Parathyroid adenoma (tissue), 2 donors: ENCODE measurements around the gene PSENEN.

ENCODE experiments used
- H2AFZ ChIP-seq: fragments of 300-600 bp; sonication (generic); one replicate; pipeline ENCODE4 v1.7.0; 2017; ENCODE audit warnings: antibody characterized with exemption, mild to moderate bottlenecking
- H3K27ac ChIP-seq: fragments of 300-600 bp; sonication (generic); one replicate; pipeline ENCODE4 v1.7.0; 2017
- H3K27me3 ChIP-seq: fragments of 300-600 bp; sonication (generic); one replicate; pipeline ENCODE4 v1.7.0; 2017; ENCODE audit warnings: low read length; ENCODE audit not compliant: control insufficient read depth, insufficient read depth
- H3K36me3 ChIP-seq: fragments of 300-600 bp; sonication (generic); one replicate; pipeline ENCODE4 v1.7.0; 2017; ENCODE audit warnings: low read length; ENCODE audit not compliant: control insufficient read depth, insufficient read depth
- H3K4me1 ChIP-seq: fragments of 300-600 bp; sonication (generic); one replicate; pipeline ENCODE4 v1.7.0; 2017; ENCODE audit warnings: control low read depth
- H3K4me2 ChIP-seq: fragments of 300-600 bp; sonication (generic); one replicate; pipeline ENCODE4 v1.7.0; 2017; ENCODE audit warnings: low read length
- H3K4me3 ChIP-seq: fragments of 300-600 bp; sonication (generic); one replicate; pipeline ENCODE4 v1.7.0; 2017; ENCODE audit warnings: low read depth, low read length
- H3K79me2 ChIP-seq: fragments of 300-600 bp; sonication (generic); one replicate; pipeline ENCODE4 v1.7.0; 2017; ENCODE audit warnings: control low read depth
- H3K9ac ChIP-seq: fragments of 300-600 bp; sonication (generic); one replicate; pipeline ENCODE4 v1.7.0; 2017; ENCODE audit warnings: mild to moderate bottlenecking
- H3K9me3 ChIP-seq: fragments of 300-600 bp; sonication (generic); one replicate; pipeline ENCODE4 v1.7.0; 2017; ENCODE audit warnings: low read length; ENCODE audit not compliant: control insufficient read depth
- CTCF ChIP-seq: fragments of 300-600 bp; sonication (generic); IDR thresholded peaks from one replicate; pipeline ENCODE4 v1.7.0; 2017; ENCODE audit warnings: antibody characterized with exemption, mild to moderate bottlenecking
- donor health status: primary hyperparathyroidism.

The PSENEN gene

GRCh38 chr19:35724560-35724959, 20.9 kb upstream of the PSENEN start:
- no peaks in the 10 kb centered on the region for H3K9me3 ChIP-seq
- peaks cover 33% of the 10 kb centered on the region for H3K79me2 ChIP-seq
- H3K4me2 ChIP-seq: no peak overlapping the region
- H3K27ac ChIP-seq: no peak overlapping the region
- no peaks in the 10 kb centered on the region for H3K27me3 ChIP-seq
- no peak overlapping the region for H3K4me3 ChIP-seq
- H3K4me1 ChIP-seq: no peaks in the 10 kb centered on the region
- H2AFZ ChIP-seq: no peak overlapping the region
- no peaks in the 10 kb centered on the region for H3K36me3 ChIP-seq
- H3K9ac ChIP-seq: no peak overlapping the region
- no peak for TF ChIP-seq CTCF

GRCh38 chr19:35725216-35725861, 20.1 kb upstream of the PSENEN start:
- no peak overlapping the region for H3K4me2 ChIP-seq
- H3K27ac ChIP-seq: no peak overlapping the region
- no peak for TF ChIP-seq CTCF
- no peaks in the 10 kb centered on the region for H3K4me1 ChIP-seq
- no peak overlapping the region for H3K4me3 ChIP-seq
- H3K27me3 ChIP-seq: no peaks in the 10 kb centered on the region
- H3K9me3 ChIP-seq: no peaks in the 10 kb centered on the region
- peaks cover 27% of the 10 kb centered on the region for H3K79me2 ChIP-seq
- H3K36me3 ChIP-seq: no peaks in the 10 kb centered on the region
- no peak overlapping the region for H2AFZ ChIP-seq
- no peak overlapping the region for H3K9ac ChIP-seq

GRCh38 chr19:35727053-35727955, 18.1 kb upstream of the PSENEN start:
- Histone ChIP-seq H2AFZ (no peak overlapping the region), H3K4me3 (no peak overlapping the region), H3K27ac (no peak overlapping the region), H3K79me2 (peaks cover 16% of the 10 kb centered on the region), H3K36me3 (no peaks in the 10 kb centered on the region), H3K9me3 (no peaks in the 10 kb centered on the region), H3K27me3 (no peaks in the 10 kb centered on the region), H3K4me2 (no peak overlapping the region), H3K9ac (no peak overlapping the region), H3K4me1 (no peaks in the 10 kb centered on the region)
- TF ChIP-seq CTCF: no peak

GRCh38 chr19:35727956-35728706, 17.3 kb upstream of the PSENEN start:
- Histone ChIP-seq H3K9me3 (no peaks in the 10 kb centered on the region), H3K27ac (no peak overlapping the region), H3K4me1 (no peaks in the 10 kb centered on the region), H3K27me3 (no peaks in the 10 kb centered on the region), H2AFZ (no peak overlapping the region), H3K4me3 (no peak overlapping the region), H3K9ac (no peak overlapping the region), H3K36me3 (no peaks in the 10 kb centered on the region), H3K79me2 (peaks cover 8% of the 10 kb centered on the region), H3K4me2 (no peak overlapping the region)
- TF ChIP-seq CTCF: no peak
